ENCODE measurements around the gene TMEM174. TPM values are rescaled to one million over a fixed set of nuclear protein-coding genes. Genes with fewer than 3 reads are reported as not detected.

TMEM174 gene
- total and polyA plus RNA-seq, 2 of the 4 experiments (the other 2 are of a cell fraction), result not detected

- Histone ChIP-seq H4K5ac (ENCODE audit: low read depth, low read length) (no peak overlapping the region), H4K91ac (ENCODE audit: insufficient read depth, low read depth, low read length) (no peak overlapping the region), H3K4ac (ENCODE audit: low read depth, low read length) (no peak overlapping the region), H3K4me2 (ENCODE audit: low read depth, low read length) (no peak overlapping the region), H3K36me3 (ENCODE audit: control insufficient read depth, insufficient read depth, low read length) (no peaks in the 10 kb centered on the region), H2BK15ac (ENCODE audit: low read depth, low read length) (no peak overlapping the region), H3K9me3 (ENCODE audit: control insufficient read depth, insufficient read depth, low read length) (no peaks in the 10 kb centered on the region), H2BK20ac (ENCODE audit: low read depth, low read length) (no peak overlapping the region), H4K20me1 (ENCODE audit: insufficient read depth, low read length) (no peaks in the 10 kb centered on the region), H3K18ac (ENCODE audit: low read depth, low read length) (no peak overlapping the region), H4K8ac (ENCODE audit: low read depth in 2 of 2, low read length in 2 of 2) (no peak overlapping the region), H2AFZ (replicated peaks; ENCODE audit: low read length, poor library complexity) (peak overlapping the region; percentile 16), H3K56ac (ENCODE audit: extremely low read depth, insufficient read depth, low read length) (no peak overlapping the region), H3K4me3 (ENCODE audit: insufficient read depth, low read depth, low read length) (no peak overlapping the region), H3K23ac (ENCODE audit: low read depth, low read length) (no peak overlapping the region), H3K27me3 (ENCODE audit: control insufficient read depth, insufficient read depth, low read length) (peaks cover 9% of the 10 kb centered on the region), H3K27ac (ENCODE audit: insufficient read depth, low read length) (no peak overlapping the region), H2BK120ac (ENCODE audit: low read depth, low read length) (no peak overlapping the region), H2BK5ac (ENCODE audit: low read depth, low read length, poor library complexity, severe bottlenecking) (no peak overlapping the region), H2AK5ac (ENCODE audit: low read depth, low read length) (no peak overlapping the region), H3K4me1 (ENCODE audit: control insufficient read depth, insufficient read depth, low read length) (no peaks in the 10 kb centered on the region), H3K79me1 (ENCODE audit: low read depth in 1 of 2, low read length in 2 of 2) (no peaks in the 10 kb centered on the region), H2AK9ac (replicated peaks; ENCODE audit: low read depth, low read length, poor library complexity) (no peak overlapping the region), H3K9ac (ENCODE audit: low read depth, low read length) (no peak overlapping the region), H3K14ac (replicated peaks; ENCODE audit: low read depth, low read length) (no peak overlapping the region), H3K9me1 (ENCODE audit: insufficient read depth, low read length) (no peaks in the 10 kb centered on the region)
- in situ Hi-C loops (cut with MboI; ENCODE audit: low sequenced_read_pairs), result no loop called here
- ATAC-seq (ENCODE audit: low read depth), result no peak
- intact Hi-C loops (cut with micrococcal nuclease), result no loop called here
- 83% methylated on average over 1 of the region's 6 CpGs; no CpG with 5 or more reads in 1 of the 2 experiments for WGBS, 2 experiments (ENCODE audit: extremely low coverage in 2 of 2, insufficient read length in 1 of 2)
- TF ChIP-seq FOS (IDR thresholded peaks at IDR 0.05; ENCODE audit: low read depth, low read length), result no peak
- no peak for TF ChIP-seq USF2 (IDR thresholded peaks at IDR 0.05; ENCODE audit: low read depth, low read length)
- TF ChIP-seq CTCF (conservative IDR thresholded peaks at IDR 0.05; ENCODE audit: low read depth, low read length), result no peak
- no peak for TF ChIP-seq RAD21 (IDR thresholded peaks at IDR 0.05; ENCODE audit: low read length)
- TF ChIP-seq POLR2A (IDR thresholded peaks at IDR 0.05; ENCODE audit: low read depth, low read length), result no peak
- no peak for TF ChIP-seq MXI1 (IDR thresholded peaks at IDR 0.05; ENCODE audit: borderline replicate concordance, low read depth, low read length)
- no peak for TF ChIP-seq BHLHE40 (IDR thresholded peaks at IDR 0.05; ENCODE audit: low read depth, low read length)
- TF ChIP-seq CHD1 (IDR thresholded peaks at IDR 0.05; ENCODE audit: low read depth, low read length), result no peak
- no peak for TF ChIP-seq MAFK (IDR thresholded peaks at IDR 0.05; ENCODE audit: low read depth, low read length)
- no peak for TF ChIP-seq MAZ (IDR thresholded peaks at IDR 0.05; ENCODE audit: borderline replicate concordance, low read depth, low read length)
- no peak for TF ChIP-seq SMC3 (IDR thresholded peaks at IDR 0.05; ENCODE audit: low read depth, low read length)
- no peak for TF ChIP-seq RCOR1 (IDR thresholded peaks at IDR 0.05; ENCODE audit: insufficient replicate concordance, low read length)
- no peak for TF ChIP-seq ELK1 (IDR thresholded peaks at IDR 0.05; ENCODE audit: borderline replicate concordance, low read depth, low read length)
- TF ChIP-seq CEBPB (IDR thresholded peaks at IDR 0.05; ENCODE audit: low read depth, low read length), result no peak
- TF ChIP-seq RFX5 (IDR thresholded peaks at IDR 0.05; ENCODE audit: low read depth, low read length), result no peak
- dilution Hi-C loops (cut with HindIII; ENCODE audit: low sequenced_read_pairs, unreplicated experiment), result no loop called here
- POLR2A ChIA-PET (ENCODE audit: unreplicated experiment), result no interaction called here
- no peak for DNase-seq
- no TSS peak for BruUV-seq (replicated peaks)
- CTCF ChIA-PET, result no interaction called here
These were observed 29.3 kb upstream of the TMEM174 start for GRCh38 chr5:73143716-73144115.

Measured in IMR-90 (cell line).